Measurements from ENCODE around the gene IL17RE.

IL17RE gene

GRCh38 chr3:9955611-9956352 is 53.1 kb downstream of the IL17RE start:
- TF ChIP-seq ZFX (IDR thresholded peaks at IDR 0.05) = no peak
- TF ChIP-seq CTCF (conservative IDR thresholded peaks at IDR 0.05) = no peak

GRCh38 chr3:9957214-9957613 is 54.6 kb downstream of the IL17RE start:
- no peak overlapping the region for H3K27ac ChIP-seq
- no peak for TF ChIP-seq ZFX (IDR thresholded peaks at IDR 0.05)
- TF ChIP-seq CTCF (conservative IDR thresholded peaks at IDR 0.05) = no peak

More at GRCh38 chr3:9955611-9956352, 53.1 kb downstream of the IL17RE start:
- peak overlapping the region; percentile 26; the same call in 1 of the 2 replicates for H3K27ac ChIP-seq

- no peak overlapping the region for H3K27ac ChIP-seq
- TF ChIP-seq ZFX (IDR thresholded peaks at IDR 0.05) = no peak
- no peak for TF ChIP-seq CTCF (conservative IDR thresholded peaks at IDR 0.05)
Measured at GRCh38 chr3:9965200-9965875, 62.7 kb downstream of the IL17RE start.

Measured in C4-2B (cell line).